HG02840 (cell line): ENCODE measurements around the gene FCN1.

Experiments
- ATAC-seq: cut with Tn5 transposase; IDR thresholded peaks from one replicate; pipeline ENCODE4 v1.9.1; 2021; ENCODE audit warnings: mild to moderate bottlenecking, moderate library complexity, moderate number of reproducible peaks; ENCODE audit not compliant: unreplicated experiment, low FRiP score

Gene FCN1

DNA sequence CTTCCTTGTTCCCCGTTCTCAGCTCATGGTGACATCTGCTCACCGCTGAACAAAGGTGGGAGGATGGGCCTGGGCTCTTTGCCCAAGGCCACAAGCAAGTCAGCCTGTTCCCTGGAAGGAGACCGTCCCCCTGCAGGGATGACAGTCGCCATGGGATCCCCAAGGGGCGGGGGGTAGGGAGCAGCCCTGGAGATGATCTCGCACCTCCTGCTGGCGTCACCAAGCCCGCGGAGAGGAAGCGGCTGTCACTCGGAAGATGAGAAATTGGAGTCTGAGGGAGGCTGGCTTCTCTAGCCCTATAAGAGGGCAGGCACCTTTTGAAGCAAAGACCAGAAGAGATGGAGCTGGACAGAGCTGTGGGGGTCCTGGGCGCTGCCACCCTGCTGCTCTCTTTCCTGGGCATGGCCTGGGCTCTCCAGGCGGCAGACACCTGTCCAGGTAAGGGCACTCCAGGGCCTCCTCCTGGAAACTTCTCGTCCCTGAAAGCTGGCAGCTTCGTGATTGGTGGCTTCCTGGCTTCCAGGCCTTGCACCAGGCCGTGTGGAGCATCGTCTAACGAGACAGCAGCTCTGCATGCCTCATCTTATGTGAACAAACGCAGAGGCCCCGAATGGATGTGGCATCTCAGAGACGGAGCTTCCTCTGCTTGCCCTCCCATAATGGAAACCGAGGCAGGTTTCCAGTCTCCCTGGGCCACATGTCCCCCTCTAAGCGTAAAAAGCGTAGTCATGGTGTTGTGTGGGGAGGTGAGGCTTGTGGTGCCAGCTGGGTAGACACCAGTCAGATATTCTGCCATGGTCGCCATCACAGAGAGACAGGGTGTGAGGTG lies 37.0 kb downstream of the FCN1 start, which contains the start of gene FCN2:
Gene FCN2, plus strand, starts transcription at position 327 of the 829 bp plus-strand sequence. Its CDS starts 12 bp downstream, at position 339.
- no peak for ATAC-seq

DNA sequence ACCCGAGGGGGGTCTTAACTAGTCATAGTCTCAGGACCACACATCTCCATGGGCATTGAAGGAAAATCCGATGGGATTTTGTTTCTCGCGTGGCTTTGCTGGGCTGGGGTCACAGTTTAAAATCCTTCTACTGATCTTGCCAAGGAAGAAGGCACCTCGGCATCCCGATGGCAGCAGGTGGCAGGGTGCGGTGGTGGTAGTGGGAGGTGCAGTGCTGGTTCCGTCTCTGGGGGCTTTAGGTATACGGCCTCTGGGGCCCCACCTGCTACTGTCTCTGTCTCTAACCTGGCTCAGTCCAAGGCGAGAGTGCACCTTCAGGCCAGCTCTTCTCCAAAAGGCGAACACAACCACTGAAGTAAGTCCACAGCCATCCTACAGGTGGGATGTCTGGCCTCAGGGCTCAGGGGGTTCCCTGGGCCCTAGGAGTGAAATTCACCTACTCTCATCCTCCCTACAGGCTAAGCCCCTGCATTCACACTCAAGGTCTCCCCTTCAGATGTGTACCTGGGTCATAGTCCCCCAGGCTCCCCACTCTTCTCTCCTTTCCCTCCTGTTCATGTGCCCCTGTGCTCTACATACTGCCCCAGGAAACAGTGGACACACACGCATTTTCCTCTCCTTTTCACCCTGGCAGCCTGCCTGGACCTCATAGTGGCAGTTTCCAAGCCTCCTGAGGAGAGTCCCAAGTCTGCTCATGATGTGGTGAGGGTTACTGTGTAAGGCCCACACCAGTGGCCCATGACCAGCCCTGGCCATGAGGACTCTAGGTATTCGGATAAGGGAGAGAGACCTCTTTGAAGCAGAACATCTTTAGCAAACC lies 37.8 kb downstream of the FCN1 start:
- ATAC-seq = no peak

DNA sequence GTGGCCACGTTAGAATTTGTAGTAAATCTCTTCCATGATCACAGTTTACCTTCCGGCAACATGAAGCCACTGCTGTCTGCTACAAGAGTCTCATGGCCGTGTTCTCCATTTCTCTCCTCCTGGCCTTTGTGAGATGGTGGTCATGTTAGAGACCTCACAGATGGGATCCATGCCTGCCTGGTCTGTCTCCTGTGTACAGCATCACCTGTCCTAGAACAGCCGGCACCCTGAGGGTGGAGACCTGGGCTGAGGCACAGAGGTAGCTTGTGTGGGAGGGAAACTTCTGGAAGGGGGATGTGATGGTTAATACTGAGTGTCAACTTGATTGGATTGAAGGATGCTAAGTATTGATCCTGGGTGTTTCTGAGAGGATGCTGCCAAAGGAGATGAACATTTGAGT lies 40.2 kb downstream of the FCN1 start:
- ATAC-seq = no peak

DNA sequence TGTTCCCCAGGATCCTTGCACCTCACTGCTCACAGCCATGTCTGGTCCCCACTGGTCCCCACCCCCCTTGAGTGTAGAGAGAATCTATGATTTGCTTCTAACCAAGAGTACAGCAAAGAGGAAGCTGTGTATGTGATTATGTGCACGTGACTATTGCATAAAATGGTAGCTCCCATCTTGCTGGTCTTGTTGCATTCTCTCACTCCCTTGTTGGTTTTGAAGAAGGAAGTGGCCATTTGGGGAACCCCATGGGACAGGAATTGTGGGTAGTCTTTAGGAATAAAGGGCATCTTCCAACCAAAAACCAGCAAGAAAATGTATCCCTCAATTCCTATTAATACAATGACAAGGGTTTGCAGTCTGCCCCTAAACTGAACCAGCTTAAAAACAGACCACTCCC lies 42.3 kb downstream of the FCN1 start:
- ATAC-seq = no peak

DNA sequence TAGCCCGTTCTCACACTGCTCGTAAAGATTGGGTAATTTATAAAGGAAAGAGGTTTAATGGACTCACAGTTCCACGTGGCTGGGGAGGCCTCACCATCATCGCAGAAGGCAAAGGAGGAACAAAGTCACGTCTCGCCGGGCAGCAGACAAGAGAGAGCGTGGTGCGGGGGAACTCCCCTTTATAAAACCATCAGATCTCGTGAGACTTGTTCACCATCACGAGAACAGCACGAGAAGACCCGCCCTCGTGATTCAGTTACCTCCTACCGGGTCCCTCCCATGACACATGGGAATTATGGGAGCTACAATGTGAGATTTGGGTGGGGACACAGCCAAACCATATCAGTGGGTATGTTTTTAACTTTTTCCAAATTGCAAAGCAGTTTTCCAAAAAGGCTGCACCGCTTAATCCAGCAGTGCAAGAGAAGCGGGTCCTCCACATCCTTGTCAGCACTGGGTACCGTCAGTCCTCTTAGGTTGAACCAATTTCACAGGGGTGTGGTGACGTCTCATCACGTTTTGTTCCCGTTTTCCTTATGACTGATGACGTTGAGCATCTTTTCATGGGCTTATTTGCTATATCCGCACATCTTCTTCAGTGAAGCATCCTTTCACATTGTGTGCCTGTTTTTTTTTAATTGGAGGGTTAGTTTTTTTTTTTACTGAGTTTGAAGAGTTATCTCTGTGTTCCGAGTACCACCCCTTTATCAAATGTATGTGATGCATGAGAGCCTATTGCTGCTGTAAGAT lies 45.1 kb downstream of the FCN1 start:
- ATAC-seq = no peak

DNA sequence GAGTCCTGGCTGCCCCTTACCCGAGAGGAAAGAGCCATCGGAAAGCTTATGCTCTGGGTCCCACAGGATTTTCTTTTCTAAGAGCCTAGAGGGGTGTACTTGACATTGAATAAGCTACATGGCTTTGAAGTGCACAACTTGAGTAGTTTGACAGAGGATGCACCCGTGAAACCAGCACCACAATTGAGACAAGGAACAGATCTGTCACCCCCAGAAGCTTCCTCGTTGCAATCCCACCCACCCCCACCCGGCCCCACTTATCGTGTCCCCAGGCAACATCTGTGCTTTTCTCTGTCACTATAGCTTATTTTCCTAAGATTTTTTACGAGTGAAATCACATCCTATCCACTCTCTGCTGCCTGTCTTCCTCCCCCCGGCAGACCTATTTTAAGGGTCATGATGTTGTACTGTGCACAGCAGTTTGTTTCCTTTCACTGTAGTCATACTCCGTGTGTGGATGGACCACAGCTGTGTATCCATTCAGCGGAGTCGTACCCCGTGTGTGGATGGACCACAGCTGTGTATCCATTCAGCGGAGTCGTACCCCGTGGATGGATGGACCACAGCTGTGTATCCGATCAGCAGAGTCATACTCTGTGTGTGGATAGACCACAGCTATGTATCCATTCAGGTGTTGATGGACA lies 45.9 kb downstream of the FCN1 start:
- no peak for ATAC-seq

DNA sequence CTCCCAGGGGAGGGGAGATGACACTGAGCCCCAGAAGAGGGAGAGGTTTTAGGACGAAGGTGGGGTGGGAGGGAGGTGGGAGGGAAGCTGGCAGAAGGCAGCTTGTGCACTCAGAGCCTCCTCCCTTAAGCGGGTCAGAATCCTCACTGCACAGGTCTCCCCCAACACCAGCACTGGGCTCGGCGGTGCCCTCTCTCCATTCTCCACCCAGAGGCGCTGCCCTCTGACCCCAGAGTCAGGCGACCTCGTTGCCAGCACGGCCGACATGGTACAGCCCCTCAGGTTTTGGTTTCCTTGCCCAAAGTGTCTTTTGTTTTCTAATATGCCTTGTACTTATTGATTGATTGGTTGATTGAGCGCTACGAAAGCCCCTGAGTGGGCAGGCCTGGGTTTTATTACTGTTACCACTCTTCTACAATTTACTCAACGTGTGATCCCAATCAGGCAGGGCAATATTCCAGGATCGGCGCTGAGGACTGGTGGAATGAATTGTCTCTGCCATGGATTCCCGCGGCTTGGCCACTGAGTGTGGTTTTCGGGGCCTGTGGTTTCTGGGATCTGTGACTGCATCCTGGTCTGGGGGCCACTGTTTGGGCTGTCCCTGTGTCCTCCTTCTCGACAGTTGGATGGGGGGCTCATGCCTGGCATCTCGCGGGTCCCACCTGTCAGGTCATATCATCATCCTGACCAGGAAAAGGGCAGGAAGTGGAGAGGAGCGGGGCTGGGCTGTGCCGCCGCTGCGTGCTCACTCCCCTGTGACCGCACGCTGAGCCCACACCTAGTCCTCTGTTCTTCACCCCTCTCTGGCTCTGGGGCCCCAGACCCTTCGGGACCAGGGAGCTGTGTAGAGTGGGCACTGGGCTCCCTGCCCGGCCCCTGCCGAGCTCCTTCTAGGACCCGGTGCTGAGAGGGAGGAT lies 46.7 kb downstream of the FCN1 start:
- no peak for ATAC-seq

DNA sequence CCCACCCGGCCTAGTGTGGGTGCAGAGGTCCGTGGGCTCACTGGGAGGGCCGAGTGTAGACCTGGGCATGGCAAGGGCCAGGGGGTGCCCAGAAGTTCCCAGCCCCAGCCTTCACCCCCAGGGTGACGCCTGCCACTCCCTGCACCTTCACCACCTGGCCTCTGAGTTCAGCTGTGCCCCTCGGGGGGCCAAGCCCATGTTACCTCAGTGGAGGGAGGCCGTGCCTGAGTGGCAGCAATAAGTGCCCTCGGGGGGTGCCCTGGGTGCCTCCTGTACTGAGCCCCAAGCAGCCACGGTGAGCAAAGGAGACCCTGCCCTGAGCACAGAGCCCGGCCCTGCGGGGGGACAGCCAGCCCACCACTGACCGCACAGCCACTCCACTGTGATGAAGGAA lies 47.4 kb downstream of the FCN1 start:
- ATAC-seq = no peak

DNA sequence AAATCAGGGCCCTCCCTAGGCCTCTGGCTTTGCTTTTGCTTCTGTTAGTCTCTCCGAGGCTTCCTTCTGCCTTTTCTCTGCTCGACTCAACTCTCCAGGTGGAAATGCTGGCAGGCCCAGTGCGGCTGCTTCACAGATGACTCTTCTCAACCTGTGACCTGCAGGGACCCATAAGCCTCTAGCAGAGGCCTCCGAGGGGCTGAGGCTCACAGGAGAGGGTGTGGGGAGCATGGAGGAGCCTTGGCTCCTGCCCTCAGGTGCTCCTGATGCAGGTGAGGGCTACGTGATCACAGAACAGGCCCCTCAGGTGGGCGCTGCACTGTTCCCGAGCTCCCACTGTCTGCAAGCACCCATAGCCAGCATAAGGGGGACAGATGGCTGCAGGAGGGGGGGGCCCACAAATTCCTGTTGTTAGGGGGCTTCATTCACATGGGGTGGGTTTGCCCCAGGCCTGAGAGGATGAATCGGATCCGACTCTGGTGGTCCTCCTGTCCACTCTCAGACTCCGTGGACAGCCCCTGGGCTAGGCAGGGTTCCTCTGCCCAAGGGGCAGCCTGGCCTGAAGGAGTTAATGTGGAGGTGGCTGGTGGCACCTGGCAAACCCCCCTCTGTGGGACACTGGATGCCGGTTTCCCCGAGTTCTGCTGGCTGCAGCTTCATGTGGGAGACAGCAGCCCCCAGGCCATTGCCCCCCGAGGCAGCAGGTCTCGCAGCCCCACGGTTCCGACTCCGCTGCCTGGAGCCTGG lies 48.0 kb downstream of the FCN1 start:
- ATAC-seq = no peak

DNA sequence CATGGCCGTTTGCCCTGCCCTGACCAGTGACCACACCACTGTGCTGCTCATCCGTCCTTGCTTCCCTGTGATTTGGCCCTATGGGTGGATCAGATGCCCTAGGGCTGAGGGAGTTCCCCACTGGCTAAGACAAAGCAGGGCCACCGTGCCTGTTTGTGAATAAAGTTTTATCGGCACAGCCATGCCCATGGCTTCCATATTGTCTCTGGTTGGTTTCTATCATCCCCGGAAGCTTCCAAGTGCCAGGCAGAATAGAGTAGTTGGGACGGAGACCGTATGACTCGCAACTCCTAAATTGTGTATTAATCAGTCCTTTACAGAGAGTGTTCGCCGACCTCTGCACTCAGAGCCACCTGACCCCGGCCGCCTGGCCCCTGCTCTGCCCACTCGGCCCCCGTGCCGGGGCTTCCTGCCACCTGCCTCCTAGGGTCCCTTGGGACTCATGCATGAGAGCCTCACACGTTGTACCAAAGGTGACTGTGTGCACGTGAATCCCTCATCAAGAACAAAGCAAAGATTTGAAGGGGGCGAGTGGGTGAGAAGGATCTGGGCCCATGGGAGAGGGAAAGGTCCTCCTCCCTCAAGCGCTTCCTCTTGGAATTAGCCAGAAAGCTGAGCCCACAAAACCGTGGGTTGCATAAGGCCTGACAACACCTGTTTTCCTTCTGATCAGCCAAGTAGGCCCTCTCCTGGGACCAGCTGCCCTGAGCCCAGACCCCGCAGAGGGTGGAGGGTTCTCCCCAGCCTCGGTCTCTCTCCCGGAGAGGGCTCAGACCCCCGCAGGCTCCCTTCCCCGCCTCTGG lies 48.8 kb downstream of the FCN1 start:
- ATAC-seq = no peak

DNA sequence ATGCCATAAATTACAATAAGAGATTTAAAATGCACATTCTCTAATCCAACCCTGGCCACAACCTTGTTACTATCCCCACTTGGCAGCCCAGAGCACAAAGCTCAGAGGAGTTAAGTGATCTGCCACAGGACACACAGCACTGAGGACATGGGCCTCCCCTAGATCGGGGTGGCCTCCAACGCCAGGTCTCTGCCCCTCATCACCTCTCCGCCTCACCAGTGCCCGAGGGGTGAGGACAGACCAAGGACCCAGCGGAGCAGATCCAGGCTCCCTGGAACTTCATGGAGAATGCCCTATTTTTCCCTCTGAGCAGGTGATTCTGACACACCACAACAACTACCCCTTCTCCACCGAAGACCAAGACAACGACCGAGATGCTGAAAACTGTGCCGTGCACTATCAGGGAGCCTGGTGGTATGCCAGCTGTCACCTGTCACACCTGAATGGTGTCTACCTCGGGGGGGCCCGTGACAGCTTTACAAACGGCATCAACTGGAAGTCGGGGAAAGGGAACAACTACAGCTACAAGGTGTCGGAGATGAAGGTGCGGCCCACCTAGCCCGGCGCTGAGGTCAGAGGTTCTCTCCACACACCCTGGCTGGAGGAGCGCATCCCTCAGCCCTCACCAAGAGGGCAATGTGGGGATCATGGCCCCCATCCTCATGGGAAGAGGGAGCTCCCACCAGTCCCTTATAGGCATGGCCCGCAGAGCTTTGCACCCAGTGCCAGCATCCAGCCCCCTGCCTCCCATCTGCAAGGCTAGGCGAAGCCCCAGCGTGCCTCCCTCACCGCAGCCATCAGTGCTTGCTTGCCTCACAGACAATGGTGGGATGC lies 49.6 kb downstream of the FCN1 start:
- no peak for ATAC-seq

DNA sequence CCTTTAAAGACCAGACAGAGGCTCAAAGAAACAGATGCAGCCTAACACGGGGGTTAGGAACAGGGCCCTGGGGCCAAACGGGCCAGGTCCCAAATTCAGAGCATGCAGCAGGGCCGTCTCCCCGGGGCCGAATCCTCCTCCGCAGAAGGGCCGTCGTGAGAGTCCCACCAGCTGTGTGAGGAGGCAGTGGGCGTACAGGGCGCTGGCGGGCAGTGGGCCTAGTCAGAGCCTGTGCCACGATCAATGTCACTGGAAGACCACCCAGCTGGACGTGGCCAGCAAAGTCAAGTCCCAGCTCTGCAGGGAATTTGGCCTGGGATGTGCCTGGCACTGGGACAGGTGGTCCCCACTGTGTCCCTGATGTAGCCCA lies 52.9 kb downstream of the FCN1 start:
- ATAC-seq = no peak

DNA sequence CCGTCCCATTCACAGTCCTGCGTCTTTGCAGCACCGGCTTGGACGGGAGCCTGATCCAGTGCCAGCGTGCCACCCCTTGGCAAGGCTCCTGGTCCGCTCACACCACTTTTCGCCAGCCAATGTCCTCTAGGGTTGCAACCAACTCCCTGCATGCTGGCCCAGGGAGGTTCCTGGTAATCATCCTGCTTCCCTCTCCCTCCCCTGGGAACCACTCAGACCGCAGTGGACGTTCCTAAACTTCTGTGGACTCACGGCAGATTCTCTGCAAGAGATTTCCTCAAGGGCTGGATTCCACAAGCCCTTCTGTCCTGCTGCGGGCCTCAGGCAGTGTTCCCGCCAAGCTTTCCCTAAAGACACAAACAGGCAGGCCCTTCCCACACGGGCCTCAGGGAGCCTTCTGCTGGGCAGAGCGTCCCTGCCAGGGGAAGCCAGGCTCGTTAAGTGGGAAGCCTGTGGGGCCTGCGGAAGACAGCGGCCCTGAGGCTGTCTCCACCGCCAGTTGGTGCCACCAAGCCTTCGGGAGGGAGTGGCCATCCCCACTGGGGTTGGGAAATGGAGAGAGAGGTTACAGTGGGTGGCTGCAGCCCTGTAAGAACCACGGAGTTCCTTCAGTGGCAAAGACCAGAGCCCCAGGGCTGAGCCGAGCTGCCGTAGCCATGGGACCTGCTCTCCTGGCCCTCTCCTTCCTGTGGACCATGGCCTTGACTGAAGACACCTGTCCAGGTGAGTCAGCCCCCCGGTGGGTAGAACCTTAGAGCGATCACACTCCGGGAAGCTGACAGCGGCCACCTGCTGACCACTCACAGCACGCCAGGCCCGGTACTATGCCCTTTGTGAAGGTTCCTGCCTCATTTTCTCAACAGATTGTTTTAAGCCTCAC lies 53.5 kb downstream of the FCN1 start:
- no peak for ATAC-seq

DNA sequence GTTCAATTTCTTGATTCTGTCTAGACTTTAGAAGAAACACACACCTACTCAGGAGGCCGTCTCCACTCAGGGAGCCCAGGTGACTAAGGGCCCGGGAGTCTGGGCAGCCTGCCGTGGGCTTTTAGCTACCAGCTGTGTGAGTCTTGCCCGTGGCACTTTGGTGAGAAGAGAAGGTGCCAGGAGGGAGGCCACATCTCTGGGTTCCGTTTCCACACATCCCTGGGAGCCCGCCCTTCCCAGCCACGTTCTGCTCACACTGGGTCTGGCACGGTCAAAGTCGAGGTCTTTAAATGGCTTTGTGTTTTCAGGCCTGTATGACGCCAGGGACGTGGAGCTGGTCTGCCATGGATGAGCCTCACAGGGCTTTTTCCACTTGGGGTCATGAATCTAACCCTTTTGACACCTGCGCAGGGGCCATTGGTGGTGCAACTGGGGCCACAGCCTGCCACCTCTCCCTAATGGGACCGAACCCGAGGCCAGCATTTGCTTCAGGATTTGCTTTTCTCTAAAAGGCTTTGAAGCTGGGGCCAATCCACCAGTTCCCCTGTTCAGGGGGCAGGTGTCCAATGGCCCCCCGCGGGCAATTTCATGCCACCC lies 54.3 kb downstream of the FCN1 start:
- ATAC-seq = no peak

DNA sequence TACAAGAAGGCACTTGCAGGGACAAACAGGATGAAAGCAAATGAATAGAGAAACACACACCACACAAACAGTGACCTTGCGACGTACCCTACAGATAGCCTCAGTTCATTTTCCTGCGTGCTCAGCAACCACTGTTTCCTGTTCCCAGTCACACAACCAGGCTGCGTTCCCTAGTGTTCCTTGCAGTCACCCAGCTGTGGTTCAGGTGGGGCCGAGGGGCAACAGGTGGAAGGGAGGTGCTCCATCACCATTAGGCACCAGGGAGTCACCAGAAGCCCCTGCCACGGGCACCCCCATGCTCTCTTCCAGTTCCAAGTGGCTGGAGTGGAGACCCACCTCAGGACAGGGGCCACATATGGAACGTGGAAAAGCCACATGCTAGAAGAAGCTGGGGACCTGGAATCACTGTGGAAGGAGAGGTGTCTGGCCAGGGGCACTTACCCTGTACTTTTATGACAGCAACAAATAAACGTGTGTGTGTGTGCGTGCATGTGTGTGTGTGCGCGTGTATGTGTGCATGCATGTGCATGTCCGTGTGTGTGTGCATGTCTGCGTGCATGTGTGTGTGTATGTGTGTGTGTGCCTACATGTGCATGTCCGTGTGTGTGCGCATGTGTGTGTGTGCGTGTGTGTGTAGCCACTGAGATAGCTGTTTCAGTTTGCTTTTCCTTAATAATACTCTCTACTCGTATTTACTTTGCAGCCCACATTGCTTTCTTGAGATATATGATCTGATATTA lies 55.9 kb downstream of the FCN1 start:
- ATAC-seq = no peak
